NT2/D1 (cell line): ENCODE results near the gene SLC22A12.

Experiments
- SUZ12 ChIP-seq: IDR thresholded peaks from 2 replicates; pipeline ENCODE4 v1.6.1; 2011; ENCODE audit not compliant: insufficient read length, insufficient read depth; ENCODE audit errors: extremely low read depth
- YY1 ChIP-seq: IDR thresholded peaks from 2 replicates; pipeline ENCODE4 v1.6.1; 2011; ENCODE audit not compliant: insufficient read length, insufficient read depth
- ZNF274 ChIP-seq: IDR thresholded peaks from 2 replicates; pipeline ENCODE4 v1.6.1; 2011; ENCODE audit warnings: mild to moderate bottlenecking, low read depth, low read length

- no peak for TF ChIP-seq YY1
- TF ChIP-seq ZNF274 = no peak
- TF ChIP-seq SUZ12 = no peak
Measured at GRCh38 chr11:64542172-64543125, 48.6 kb upstream of the SLC22A12 start.
